Psoas muscle (tissue), 8 donors: ENCODE data around the gene PLA2G4B. TPM values are rescaled to one million over a fixed set of nuclear protein-coding genes. Genes with fewer than 3 reads are reported as not detected.

Source experiments
- ATAC-seq, 4 donors: fragments of 200-7000 bp; cut with Tn5 transposase; one replicate each; pipeline ENCODE4 v1.9.1; 2020; ENCODE audit warnings: moderate library complexity in 3 of 4, mild to moderate bottlenecking in 2 of 4
- DNase-seq, 2 donors: peaks; one replicate each; pipeline ENCODE4 v3.0.0-alpha.2; 2020
- H3K27ac ChIP-seq: fragments of 200-600 bp; one replicate; pipeline ENCODE4 v1.8.0; 2022
- H3K27me3 ChIP-seq, 3 donors: fragments of 200-600 bp in 1 of 3; one replicate each; pipeline versions ENCODE4 v1.6.1 to v1.8.0; 2013 to 2022; ENCODE audit warnings: low read length in 2 of 3, mild to moderate bottlenecking in 2 of 3, moderate library complexity in 1 of 3; ENCODE audit not compliant: insufficient read depth in 3 of 3
- H3K36me3 ChIP-seq, 2 donors: fragments of 200-600 bp in 1 of 2; one replicate each; pipeline versions ENCODE4 v1.6.1 to v1.8.0; 2013 to 2022; ENCODE audit warnings: low read depth in 1 of 2, mild to moderate bottlenecking in 1 of 2, moderate library complexity in 1 of 2; ENCODE audit not compliant: insufficient read depth in 1 of 2
- H3K4me1 ChIP-seq: fragments of 200-600 bp; one replicate; pipeline ENCODE4 v1.8.0; 2022
- H3K4me3 ChIP-seq: fragments of 200-600 bp; one replicate; pipeline ENCODE4 v1.8.0; 2022; ENCODE audit warnings: mild to moderate bottlenecking
- H3K9me3 ChIP-seq: fragments of 200-600 bp; one replicate; pipeline ENCODE4 v1.8.0; 2022
- CTCF ChIP-seq: fragments of 200-600 bp; IDR thresholded peaks from one replicate; pipeline ENCODE4 v1.8.0; 2022; ENCODE audit warnings: antibody characterized with exemption
- WGBS, 3 donors: extraction: QIAGEN DNeasy Blood & Tissue Kit; methylation state at CpG; one replicate each; pipeline versions ENCODE4 v1.1.6 to v1.1.7; 2013; 5-methylcytosine and 5-hydroxymethylcytosine counted together
- intact Hi-C, 2 donors: fragments of 100-400 bp; cut with DNase I; formaldehyde crosslinking; loops; one replicate each; pipeline versions ENCODE4 v1.11.0 to v1.14.2; 2022
- polyA plus RNA-seq, 3 donors: library from polyadenylated mRNA; stranded (reverse); fragments of 200-250 nt; gene quantifications; one replicate each; pipeline ENCODE4 v1.2.3, GENCODE V29; 2013
- total RNA-seq, 4 donors: library from RNA; stranded (reverse); fragmentation: NEBNext Ultra II Directional in 2 of 4; extraction: Animal tissue kit (Norgen Biotek cat#: 25700) in 2 of 4; gene quantifications; one replicate each; pipeline versions ENCODE4 v1.2.1 to v1.2.4, GENCODE V29; 2021 to 2023
- donor health status: healthy with polysubstance abuse.
- donor health status: DM: no; HTN: no; CAD: no; lungs with moderate emphysema.
- donor health status: Bipolar disorder and iron deficiency.
- donor health status: healthy.
- donor health status: DM: yes; HTN: yes; CAD: no.
- donor health status: DM: no; HTN: no; CAD: no.
- donor health status: DM: no; HTN: no; CAD: no.
- donor health status: DM: yes; HTN: yes; CAD: no.

Gene PLA2G4B
- total and polyA plus RNA-seq, 7 donors, result 1.1 to 4.3 (median 1.4) TPM

DNA sequence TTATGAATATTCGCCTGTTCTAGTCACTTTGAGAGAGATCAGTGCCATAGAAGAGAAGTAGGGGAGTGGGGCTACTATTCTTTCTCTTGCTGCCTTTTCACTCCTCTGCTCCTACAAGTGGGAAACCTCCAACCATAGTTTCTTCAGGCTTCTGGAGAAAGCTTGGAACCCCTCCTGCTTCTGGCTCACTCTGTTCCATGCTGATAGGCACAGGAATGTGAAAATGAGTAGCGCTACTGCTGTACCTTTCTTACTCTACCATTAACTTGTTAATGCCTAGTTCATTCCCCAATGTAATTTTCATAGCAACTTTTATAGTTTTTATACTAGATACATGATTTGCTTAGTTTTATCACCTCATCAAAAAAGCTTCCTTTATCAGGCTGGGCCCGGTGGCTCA lies 37.5 kb upstream of the PLA2G4B start:
- WGBS, 3 donors, result 88 to 99% (median 96%) methylated on average over 3 of the region's 3 CpGs
- H3K36me3 ChIP-seq, result peaks cover 2 to 20% of the 10 kb centered on the region in 2 donors
- no peak overlapping the region for H3K27ac ChIP-seq
- H3K4me1 ChIP-seq, result peaks cover 5% of the 10 kb centered on the region
- no peaks in the 10 kb centered on the region for H3K9me3 ChIP-seq
- TF ChIP-seq CTCF, result no peak
- ATAC-seq, result no peak
- no peaks in the 10 kb centered on the region for H3K27me3 ChIP-seq
- DNase-seq, result no peak
- no peak overlapping the region for H3K4me3 ChIP-seq
- intact Hi-C loops, result no loop called here

- no peak for ATAC-seq
- no peak for TF ChIP-seq CTCF
- intact Hi-C loops, result no loop called here
- Histone ChIP-seq H3K27me3 (no peaks in the 10 kb centered on the region), H3K9me3 (no peaks in the 10 kb centered on the region), H3K27ac (no peak overlapping the region), H3K4me1 (peaks cover 4% of the 10 kb centered on the region), H3K36me3 (peaks cover 2 to 20% of the 10 kb centered on the region in 2 donors), H3K4me3 (no peak overlapping the region)
- DNase-seq, result no peak
- WGBS, 3 donors, result 95 to 98% (median 98%) methylated on average over 3 of the region's 3 CpGs
Measured at GRCh38 chr15:41801850-41802455, 36.7 kb upstream of the PLA2G4B start.

DNA sequence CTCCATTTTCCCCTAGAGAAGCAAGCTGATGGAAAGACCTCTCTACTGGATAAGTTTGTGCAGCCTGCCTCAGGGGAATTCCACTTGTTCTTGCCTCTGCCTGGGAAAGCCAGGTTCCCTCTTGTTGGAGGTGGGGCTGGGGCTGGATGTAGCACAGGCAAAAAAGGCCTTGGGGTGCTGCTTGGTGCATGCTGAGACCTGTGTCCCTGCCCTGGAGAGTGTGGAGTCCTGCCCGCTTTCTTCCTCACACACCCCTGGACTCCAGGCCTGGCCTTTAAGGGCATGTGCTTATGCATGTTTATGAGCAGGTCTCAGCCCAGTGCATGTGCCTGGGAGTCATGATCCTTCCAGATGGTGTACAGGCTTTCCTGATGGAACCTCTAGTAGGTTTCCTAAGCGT lies 34.3 kb upstream of the PLA2G4B start:
- no peaks in the 10 kb centered on the region for H3K9me3 ChIP-seq
- H3K4me1 ChIP-seq, result no peaks in the 10 kb centered on the region
- no peak overlapping the region for H3K4me3 ChIP-seq
- DNase-seq (no peak), ATAC-seq (no peak)
- WGBS, 3 donors, result 91 to 98% (median 95%) methylated on average over 2 of the region's 2 CpGs
- H3K36me3 ChIP-seq, result peaks cover 2 to 20% of the 10 kb centered on the region in 2 donors
- intact Hi-C loops, result no loop called here
- no peak overlapping the region for H3K27ac ChIP-seq
- TF ChIP-seq CTCF, result no peak
- H3K27me3 ChIP-seq, result no peaks in the 10 kb centered on the region

- WGBS, 3 donors, result 51 to 72% (median 56%) methylated on average over 8 of the region's 8 CpGs
- intact Hi-C loops, result no loop called here
- DNase-seq (no peak), ATAC-seq (peak in 1 of 4 donors; percentile 36)
- Histone ChIP-seq H3K36me3 (peaks cover 2 to 14% of the 10 kb centered on the region in 2 donors), H3K27ac (no peak overlapping the region), H3K4me1 (no peaks in the 10 kb centered on the region), H3K27me3 (no peaks in the 10 kb centered on the region), H3K4me3 (no peak overlapping the region), H3K9me3 (no peaks in the 10 kb centered on the region)
- TF ChIP-seq CTCF, result no peak
Measured at GRCh38 chr15:41804916-41805666, 33.6 kb upstream of the PLA2G4B start.
